GM19324 (cell line): ENCODE measurements around the gene WEE1.
A peak's percentile ranks its signal among the peaks of the same experiment; 100 is the strongest.
"Not testable (repeated sequence)": the region's sequence is repeated elsewhere in the genome, so short reads cannot be mapped to it uniquely, and the experiment has no call there.

ENCODE experiments used
- ATAC-seq: cut with Tn5 transposase; IDR thresholded peaks from one replicate; pipeline ENCODE4 v1.9.1; 2021; ENCODE audit warnings: mild to moderate bottlenecking, moderate library complexity; ENCODE audit not compliant: unreplicated experiment, low FRiP score

Gene WEE1

DNA sequence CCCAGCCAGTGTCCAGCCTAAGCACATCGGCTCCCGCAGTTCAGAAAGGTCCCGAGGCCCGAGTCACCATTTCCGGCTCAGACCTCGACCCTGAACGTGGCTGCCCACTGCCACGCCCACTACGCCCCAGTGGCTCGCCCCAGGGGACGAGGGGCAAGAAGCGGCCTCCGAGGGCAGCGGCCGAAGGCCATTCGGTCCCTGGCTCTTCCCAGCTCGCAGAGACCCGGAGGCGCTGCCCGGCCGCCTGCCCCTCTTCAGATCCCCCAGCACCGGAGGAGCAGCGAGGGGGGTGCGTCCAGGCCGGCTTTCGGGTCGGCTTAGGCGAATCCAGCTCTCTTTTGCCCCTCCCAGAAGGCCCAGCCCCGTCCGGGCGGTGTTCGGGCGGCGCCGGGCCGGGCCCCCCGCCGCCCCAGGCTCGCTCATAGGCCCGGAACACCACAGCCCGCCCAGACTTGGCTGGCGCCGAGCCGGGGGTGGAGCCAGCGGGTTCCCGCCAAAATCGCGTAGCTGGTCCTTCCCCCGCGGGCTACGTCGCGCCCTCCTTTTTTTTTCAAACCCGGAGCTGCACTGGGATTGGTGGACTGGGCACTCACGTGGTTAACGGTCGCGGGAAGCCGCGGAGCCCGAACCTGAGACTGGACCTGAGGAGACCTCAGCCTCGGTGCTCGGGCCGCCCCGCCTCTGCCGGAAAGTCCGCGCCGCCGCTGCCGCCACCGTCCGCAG lies at the start of gene WEE1:
Gene WEE1 (plus strand): TSS at position 619 of the 723 bp plus-strand sequence. CDS start 264 bp downstream, outside the sequence.
- ATAC-seq, result peak; percentile 92

DNA sequence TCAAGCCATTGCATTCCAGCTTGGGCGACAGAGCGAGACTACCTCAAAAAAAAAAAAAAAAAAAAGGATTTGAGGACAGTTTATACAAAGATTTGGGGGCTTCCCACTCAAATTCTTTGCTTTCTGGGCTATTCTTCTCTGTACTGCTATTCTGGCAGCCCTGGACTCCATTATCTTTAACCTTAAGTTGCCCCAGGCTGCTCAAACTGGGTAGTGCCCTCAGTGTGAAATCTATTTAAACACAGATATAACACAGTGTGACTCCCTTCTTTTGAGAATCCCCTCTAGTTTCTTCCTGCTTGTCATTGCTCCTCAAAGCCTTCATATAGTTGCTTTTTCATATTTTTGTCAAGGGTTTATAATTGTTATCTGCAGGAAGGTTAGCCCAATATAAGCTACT lies 49.5 kb upstream of the WEE1 start:
- ATAC-seq, result no peak

DNA sequence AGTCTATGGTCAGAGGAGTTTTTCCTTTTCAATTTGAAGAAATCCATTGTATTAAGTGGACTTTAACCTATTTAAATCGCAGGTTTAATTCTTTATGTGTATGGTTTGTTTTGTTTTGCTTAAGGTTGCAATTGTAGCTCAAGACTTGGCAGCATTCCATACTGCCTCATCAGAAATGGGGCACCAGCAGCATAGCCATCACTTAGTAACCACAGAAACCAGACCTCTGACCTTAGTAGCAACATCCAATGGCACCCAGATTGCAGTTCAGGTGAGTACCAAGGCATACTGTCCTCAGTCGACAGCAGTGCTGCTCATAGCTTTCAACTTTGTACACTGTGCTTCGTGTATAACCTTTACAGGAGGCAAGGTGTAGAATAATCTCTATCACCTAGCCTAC lies 48.4 kb upstream of the WEE1 start:
- ATAC-seq, result no peak

DNA sequence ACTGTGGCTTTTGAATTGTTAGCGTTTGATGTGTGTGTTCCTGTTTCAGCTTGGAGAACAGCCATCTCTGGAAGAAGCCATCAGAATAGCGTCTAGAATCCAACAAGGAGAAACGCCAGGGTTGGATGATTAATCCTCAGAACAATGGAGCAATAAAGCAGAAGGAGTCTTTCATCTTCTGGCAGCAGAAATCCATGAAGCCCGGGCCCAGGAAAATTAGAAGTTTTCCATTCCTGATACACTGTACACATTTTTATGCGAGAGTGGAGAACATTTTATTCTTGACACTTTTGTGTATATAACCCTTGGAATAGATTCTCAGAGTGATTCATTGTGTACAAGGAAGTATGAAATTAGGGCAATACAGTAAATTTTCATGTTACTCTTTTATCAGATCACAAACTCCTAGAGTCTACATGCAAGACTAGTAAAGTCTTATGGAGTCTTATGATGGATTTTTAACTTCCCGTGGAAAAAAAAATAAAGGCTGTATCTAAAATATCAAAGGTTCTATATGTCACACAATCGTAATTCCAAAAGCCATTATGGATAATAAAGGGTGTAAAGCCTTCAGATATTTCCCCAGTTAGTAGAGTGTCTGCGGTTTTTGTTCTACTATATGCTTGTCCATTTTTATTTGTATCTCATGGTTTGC lies 45.9 kb upstream of the WEE1 start:
- ATAC-seq, result no peak

DNA sequence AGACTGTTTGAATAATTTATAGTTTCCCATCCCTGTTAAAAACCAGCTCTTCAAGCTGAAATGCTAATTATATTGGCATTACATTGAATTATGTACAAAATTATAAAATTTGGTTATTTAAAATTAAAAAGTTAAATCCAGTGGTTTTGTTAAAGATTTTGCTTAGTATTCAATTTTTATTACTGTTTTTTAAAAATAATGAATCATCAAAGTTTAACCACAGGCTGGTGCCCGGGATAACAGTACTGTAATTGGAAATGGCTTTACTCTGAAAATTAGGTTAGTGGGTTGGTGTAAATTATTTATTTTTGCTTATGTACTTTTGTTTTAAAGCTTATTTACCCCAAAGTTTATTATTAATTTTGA lies 45.4 kb upstream of the WEE1 start:
- no peak for ATAC-seq

DNA sequence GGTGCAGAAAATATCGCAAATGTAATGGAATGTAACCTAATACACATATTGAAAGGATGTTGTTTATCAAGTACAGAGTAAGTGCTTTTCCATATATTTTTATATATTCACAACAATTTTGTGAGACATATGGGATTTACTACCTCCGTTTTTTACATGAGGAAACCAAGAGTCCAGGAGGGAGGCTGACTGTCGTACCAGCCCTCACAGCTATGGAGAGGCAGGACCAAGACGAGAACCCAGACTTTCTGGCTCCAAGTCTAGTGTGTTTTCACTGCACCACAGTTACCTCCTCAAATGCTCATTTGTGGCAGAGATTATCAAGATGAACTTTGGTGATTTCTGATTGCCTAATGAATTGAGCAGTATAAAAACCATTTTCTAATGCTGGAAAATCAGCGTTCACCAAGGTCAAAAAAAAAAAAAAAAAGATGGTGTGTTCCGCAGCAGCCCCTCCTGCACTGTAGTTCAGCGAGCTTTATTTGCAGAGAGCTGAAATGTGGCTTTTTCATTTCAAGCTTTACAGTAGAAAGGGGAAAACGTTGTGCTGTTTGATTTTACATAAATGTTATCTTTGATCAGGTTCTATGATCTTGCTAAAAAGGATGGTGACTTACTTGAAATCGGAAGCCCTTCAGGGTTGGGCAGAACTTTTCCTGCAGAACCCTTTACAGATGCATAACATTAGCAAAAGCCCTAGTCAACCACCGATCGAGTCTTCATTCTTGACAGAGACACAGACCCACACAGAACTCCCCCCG lies 44.7 kb upstream of the WEE1 start:
- ATAC-seq, result no peak

DNA sequence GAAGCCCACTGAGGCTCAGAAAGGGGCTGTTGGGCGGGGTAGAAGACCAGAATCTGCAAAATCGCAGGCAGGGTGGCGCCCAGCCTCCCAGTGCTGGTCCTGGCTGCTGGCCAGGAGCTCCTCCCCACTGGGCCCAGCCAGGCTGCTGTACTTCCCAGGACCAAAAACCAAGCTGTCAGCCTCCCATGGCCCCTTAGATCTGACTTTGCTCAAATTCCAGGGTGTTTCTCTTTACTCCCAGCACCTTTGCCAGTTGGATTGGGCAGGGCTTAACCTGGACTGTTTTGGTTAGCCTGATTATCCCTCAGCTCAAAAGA lies 44.2 kb upstream of the WEE1 start:
- no peak for ATAC-seq

DNA sequence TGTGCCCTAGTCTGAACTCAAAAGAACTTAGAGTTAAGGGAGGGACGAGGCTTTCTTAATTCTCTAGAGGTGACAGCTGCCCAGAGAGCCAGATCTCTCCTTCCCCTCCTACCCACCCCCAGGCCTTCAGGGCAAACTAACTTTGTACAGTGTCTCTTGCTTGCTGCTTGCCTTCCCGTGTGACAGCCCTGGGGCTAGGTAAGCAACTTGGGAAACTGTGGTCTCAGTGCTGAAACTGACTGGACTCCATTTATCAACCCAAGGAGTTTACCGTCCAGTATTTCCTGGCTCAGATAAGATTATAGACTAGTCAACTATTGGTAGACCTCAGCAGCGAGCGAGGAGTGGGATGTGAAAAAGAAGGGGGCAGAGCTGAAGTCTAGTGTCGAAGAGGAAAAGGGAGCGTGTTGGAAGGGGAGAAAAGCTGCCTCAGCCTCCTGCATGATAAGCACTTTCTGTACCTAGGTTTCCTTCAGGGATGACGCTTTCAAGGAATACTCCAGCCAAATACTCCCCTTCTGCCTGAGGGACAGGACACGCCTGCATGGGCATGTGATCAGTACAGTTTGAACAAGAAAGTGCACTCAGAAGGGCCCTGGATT lies 43.3 kb upstream of the WEE1 start:
- no peak for ATAC-seq

DNA sequence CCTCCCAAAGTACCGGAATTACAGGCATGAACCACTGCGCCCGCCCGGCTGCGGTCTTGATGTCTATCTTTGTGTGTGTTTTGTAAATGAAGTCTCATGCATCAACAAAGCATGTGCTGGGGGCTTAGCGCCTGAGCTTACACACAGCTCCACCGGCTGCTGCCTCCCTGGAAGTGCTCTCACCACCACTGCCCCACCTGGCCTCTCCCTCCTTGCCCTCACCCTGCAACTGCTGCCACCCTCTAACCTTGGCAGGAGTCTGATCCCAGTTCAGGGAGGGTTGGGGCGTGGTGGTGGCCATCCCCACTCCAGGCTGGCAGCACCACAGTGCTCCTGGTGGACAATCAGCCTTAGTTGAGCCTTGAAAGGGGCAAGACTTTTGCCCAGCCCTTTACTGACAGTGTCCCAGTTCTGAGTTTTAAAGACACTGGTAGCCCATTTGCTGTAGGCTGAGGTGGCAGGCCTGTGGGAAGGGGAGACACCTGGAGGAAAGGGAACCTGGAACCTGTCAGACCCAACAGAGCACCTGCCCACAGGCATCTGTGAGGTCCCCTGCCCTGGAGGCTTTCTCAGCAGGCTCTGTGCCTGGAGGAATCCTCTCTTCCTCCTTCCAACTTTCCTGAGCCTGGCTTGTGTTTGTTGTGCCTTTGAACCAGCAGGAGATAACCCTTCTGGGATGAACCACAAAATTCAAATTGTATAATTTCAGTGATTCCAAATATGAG lies 42.4 kb upstream of the WEE1 start:
- ATAC-seq, result no peak

DNA sequence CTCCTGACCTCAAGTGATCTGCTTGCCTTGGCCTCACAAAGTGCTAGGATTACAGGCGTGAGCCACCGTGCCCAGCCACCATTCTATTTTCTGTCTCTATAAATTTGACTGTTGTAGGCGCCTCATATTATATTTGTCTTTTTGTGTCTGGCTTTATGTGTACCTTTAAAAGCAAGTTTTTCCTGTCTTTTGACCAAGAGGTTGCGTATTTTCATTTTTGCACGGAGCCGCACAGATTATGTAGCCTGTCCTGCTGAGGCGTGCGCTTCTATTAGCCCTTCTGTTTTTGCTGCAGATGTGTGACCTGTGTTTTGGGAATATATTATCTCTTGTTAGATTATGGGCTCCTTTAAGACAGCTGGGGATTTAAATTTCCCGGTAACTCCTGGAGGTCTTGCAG lies 40.4 kb upstream of the WEE1 start:
- no peak for ATAC-seq

DNA sequence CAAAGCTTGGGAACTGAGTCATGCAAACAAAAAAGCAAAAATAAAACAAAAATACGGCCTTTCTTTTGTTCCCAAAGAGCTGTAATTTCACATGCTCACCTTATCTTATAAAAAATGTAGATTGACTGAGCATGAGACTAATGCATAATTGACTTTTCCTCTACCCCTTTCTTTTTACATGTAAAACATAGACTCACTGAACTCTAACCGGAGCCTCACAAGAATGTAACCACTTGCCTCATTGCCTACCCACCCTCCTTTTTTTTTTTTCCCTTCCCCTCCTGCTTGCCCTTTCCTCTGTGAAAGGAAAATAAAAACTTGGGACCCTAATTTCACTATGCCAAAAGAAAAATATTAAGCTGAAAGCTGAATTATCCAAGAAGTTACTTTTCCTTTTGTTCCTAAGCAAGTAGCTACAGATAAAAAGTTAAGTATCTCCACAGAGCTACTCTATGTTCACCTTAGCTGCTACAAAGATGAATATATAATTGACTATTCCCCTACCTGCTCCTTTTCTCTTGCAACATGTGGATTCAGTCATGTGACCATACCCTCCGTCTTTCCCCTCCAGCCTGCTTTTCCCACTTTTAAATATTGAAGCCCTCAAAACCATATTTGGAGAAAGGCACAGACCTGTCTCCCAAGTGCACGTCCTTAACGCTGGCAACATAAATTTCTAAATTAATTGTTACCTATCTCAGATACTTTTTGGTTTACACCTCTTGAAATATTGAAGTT lies 39.6 kb upstream of the WEE1 start:
- ATAC-seq, result no peak

DNA sequence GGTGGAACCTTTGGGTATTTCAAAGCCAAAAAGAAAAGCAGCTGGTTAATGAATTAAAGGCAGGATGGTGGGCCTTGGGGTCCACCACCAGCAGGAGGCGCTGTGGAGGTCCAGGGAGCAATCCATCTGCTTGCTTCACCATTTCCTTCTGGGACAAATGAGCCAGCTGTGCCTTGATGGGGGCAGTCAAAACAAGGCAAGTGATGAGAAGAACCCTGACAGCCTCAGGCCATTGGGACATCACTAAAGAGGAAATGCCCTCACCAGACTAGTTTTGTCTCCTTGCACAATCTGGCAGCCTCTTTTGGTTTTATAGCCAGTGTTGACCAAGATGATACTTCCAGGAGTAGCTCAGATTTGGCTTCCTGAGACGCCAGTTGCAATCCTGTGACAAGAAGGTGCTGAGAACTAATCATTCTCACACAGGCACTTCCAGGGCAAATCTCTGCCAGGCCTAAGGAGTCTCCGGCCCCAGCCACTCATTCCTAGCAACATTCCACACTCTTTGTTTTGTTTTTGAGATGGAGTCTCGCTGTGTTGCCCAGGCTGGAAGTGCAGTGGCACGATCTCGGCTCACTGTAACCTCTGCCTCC lies 38.2 kb upstream of the WEE1 start:
- ATAC-seq, result no peak

DNA sequence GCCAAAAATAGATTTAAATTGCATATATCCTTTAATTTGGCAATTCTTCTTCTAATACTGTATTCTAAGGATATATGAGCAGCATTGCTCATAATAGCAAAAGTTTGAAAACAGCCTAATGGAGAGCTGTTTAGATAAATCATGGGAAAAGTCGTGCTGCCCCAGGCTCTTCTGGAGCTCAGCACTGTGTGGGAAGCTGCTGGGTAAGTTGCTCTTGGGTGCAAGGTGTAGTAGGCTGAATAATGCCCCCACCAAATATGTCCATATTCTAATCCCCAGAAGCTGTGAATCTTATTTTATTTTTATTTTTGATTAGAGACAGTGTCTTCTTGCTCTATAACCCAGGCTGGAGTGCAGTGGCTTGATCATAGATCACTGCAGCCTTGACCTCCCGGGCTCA lies 34.9 kb upstream of the WEE1 start:
- no peak for ATAC-seq

DNA sequence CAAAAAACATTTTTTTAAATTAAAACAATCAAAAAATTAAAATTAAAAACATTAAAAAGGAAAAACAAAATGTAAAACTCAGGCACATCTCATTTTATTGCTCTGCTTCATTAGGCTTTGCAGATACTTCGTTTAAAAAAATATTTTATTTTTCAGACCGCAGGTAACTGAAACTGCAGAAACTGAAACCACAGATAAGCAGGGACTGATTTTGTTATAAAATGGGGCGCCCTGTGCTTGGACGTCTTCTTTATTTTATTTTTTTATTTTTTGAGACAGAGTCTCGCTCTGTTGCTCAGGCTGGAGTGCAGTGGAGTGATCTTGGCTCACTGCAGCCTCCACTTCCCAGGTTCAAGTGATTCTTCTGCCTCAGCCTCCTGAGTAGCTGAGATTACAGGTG lies 24.3 kb upstream of the WEE1 start:
- not testable (repeated sequence) for ATAC-seq

DNA sequence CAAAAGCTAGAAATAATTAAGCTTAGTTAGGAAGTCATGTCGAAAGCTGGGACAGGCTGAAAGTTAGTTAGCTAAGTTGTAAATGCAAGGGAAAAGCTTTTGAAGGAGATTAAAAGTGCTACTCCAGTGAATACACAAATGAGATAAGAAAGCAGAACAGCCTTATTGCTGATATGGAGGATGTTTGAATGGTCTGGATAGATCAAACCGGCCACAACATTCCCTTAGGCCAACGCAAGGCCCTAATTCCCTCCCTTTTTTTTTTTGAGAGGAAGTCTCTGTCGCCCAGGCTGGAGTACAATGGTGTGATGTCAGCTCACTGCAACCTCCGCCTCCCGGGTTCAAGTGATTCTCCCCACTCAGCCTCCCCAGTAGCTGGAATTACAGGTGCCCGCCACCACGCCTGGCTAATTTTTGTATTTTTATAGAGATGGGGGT lies 23.3 kb upstream of the WEE1 start:
- ATAC-seq, result no peak

DNA sequence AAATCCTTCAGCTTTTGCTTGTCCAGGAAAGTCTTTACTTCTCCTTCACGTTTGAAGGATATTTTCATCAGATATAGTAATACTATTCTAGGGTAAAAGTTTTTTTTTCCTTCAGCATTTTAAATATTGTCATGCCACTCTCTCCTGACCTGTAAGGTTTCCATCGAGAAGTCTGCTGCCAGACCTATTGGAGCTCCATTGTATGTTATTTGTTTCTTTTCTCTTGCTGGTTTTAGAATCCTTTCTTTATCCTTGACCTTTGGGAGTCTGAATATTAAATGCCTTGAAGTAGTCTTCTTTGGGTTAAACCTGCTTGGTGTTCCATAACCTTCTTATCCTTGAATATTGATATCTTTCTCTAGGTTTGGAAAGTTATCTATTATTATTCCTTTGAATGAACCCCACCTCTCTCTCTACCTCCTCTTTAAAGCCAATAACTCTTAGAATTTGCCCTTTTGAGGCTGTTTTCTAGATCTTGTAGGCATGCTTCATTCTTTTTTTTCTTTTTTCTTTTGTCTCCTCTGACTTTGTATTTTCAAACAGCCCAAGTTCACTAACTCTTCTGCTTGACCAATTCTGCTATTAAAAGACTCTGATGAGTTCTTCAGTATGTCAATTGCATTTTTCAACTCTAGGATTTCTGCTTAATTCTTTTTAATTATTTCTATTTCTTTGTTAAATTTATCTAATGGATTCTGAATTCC lies 12.0 kb upstream of the WEE1 start:
- ATAC-seq, result no peak

DNA sequence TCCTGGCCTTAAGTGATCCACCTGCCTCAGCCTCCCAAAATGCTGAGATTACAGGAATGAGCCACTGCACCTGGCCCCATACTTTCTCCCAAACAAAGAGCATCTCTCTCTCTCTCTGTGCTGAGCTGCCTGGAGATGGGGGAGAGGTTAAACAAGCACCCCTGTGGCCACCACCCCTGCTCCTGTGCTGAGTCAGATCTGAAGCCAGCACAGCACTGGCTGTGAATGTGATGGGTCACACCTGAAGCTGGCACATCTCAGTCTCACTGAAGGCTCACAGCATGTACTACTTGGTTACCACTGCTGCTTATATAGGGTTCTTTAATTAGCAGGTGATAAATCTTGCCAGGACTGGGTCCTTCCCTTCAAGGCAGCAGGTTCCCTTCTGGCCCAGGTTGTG lies 10.8 kb upstream of the WEE1 start:
- ATAC-seq, result no peak

DNA sequence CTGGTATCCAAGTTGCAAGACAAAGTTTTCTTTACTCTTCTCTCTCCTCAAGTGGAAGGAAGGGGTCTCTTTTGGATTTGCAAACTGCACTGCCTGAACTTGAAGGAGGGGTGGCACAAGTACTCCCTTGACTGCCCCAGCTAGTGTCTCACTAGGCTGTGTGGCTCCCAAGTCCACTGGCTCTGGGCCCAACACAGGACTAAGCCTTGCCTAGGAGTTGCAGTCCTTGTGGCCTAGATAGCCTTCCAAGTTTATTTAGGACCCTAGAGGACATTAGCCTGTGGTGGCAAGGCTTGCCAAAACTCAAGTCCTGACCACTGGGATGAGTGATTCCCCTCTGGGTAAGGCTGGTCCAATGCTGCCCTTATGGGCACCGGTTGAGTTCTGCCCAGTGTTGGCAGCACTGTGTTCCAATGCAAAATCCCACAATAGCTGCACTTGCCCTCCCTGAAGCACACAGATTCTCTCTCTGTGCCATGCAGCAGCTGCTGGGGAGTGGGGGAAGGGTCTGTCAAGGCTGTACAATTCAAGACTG lies 10.2 kb upstream of the WEE1 start:
- ATAC-seq, result no peak
